ENCODE data around the gene DLX6. TPM values are rescaled to one million over a fixed set of nuclear protein-coding genes. Genes with fewer than 3 reads are reported as not detected.
A peak's percentile ranks its signal among the peaks of the same experiment; 100 is the strongest.

DLX6 gene
- total RNA-seq, 1 donor from 2014 or later: 25.5 TPM

DNA sequence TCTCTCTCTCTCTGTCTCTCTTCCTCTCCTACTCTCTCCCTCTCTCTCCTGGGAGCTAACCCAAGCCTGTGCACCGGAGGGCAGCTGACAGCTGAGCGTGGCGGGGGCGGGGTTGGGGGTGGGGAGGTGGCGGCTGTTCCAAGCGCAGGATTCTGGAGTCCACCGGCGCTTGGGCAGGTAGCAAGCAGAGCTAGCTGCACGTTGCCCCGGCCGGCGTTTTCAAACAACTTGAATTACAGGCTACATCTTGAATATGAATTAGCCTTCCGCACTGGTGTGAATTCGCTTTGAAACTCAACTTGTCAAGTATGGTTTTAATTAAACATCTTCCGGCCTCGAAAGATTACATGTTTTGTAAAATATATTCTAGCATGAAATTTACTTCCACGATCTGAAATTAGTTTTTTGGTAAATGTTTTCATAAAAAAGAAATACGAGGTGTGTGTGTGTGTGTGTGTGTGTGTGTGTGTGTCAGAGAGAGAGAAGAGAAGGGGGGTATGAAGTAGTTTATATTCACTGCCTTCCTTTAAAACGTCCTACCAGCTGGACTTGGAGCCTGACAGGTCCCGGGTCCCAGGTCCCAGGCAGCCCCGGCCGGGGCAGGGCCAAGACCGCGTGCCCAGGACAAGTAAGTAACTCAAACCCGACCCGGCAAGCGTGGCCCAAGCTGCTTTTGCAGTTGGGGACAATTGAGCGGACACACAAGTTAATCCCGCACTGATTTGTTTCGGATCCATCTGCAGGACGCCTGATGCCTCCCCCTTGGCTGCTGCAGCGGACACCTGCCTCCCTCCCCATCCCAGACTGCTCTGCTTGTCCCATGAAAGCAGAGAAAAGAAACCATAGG is 9.0 kb upstream of the DLX6 start:
- peaks cover 7% of the 10 kb centered on the region for H3K9me3 Mint-ChIP-seq
- peak overlapping the region; percentile 68 for H3K27ac Mint-ChIP-seq
- H3K27me3 Mint-ChIP-seq: peaks cover 98% of the 10 kb centered on the region
- H3K4me1 Mint-ChIP-seq (ENCODE audit: unreplicated experiment): peaks cover 61% of the 10 kb centered on the region
- H3K4me3 Mint-ChIP-seq: peak overlapping the region; percentile 88
- DNase-seq (ENCODE audit: extremely low spot score, unreplicated experiment): no peak
- TF ChIP-seq, protein P1, sequence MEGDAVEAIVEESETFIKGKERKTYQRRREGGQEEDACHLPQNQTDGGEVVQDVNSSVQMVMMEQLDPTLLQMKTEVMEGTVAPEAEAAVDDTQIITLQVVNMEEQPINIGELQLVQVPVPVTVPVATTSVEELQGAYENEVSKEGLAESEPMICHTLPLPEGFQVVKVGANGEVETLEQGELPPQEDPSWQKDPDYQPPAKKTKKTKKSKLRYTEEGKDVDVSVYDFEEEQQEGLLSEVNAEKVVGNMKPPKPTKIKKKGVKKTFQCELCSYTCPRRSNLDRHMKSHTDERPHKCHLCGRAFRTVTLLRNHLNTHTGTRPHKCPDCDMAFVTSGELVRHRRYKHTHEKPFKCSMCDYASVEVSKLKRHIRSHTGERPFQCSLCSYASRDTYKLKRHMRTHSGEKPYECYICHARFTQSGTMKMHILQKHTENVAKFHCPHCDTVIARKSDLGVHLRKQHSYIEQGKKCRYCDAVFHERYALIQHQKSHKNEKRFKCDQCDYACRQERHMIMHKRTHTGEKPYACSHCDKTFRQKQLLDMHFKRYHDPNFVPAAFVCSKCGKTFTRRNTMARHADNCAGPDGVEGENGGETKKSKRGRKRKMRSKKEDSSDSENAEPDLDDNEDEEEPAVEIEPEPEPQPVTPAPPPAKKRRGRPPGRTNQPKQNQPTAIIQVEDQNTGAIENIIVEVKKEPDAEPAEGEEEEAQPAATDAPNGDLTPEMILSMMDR (conservative IDR thresholded peaks at IDR 0.05): no peak
- H3K36me3 Mint-ChIP-seq: peaks cover 13% of the 10 kb centered on the region

DNA sequence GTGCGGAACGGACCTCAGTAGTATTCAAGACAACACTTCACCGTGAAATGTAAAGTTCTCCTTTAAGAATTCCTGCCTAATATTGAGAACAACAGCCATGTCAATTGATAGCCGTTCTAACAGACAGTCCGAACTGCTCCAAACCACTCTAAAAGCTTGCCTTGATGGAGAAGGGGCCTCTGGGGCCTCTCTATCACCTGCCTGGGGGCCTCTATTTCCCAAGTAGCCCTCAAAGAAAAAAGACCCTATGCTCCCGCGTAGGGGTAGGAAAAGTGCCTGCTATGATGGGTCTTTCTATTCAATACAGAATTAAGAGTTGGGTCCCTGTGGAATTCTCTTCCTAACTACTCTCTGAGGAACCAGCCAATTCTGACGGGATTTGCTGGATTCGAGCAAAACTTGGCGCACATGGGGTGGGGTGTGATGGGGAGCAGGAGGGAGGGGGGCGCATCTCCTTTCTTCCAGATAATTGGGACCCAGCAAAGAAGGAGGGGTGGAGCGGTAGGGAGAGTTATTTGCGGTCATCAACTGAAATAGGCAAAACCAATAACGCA is 8.3 kb upstream of the DLX6 start:
- DNase-seq (ENCODE audit: extremely low spot score, unreplicated experiment): no peak
- Mint-ChIP-seq H3K27me3 (peaks cover 98% of the 10 kb centered on the region), H3K36me3 (peaks cover 13% of the 10 kb centered on the region), H3K4me3 (peak overlapping the region; percentile 88), H3K27ac (peak overlapping the region; percentile 68), H3K4me1 (ENCODE audit: unreplicated experiment) (peaks cover 58% of the 10 kb centered on the region), H3K9me3 (peaks cover 7% of the 10 kb centered on the region)
- TF ChIP-seq, protein P1 (conservative IDR thresholded peaks at IDR 0.05): no peak

DNA sequence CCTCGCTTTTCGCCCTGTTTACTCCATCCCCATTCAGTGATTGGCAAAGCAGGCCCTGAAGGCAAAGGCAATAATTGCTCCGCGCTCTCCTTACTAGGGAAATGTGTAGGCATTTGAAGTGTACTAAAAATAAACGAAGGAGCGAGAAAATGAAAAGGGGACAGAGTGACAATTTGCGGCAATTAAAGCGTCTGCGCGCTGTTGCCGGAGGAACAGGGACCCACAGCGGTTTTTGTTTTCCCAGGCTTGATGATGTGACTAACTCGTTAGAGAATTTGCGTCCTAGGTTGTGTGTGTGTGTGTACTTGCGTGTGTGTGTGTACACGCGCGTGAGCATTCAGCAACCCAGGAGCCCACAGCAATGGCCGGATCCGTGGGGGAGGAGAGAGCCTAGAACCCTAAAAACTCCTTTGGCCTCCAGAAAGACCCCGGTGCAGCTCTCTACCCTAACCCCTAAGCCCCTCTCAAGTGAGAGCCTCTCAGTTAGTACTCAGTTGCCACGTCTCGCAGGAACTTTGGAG is 7.8 kb upstream of the DLX6 start:
- peak overlapping the region; percentile 88 for H3K4me3 Mint-ChIP-seq
- TF ChIP-seq, protein P1 (conservative IDR thresholded peaks at IDR 0.05): no peak
- H3K36me3 Mint-ChIP-seq: peaks cover 13% of the 10 kb centered on the region
- H3K9me3 Mint-ChIP-seq: peaks cover 7% of the 10 kb centered on the region
- H3K4me1 Mint-ChIP-seq (ENCODE audit: unreplicated experiment): peaks cover 56% of the 10 kb centered on the region
- no peak for DNase-seq (ENCODE audit: extremely low spot score, unreplicated experiment)
- peaks cover 98% of the 10 kb centered on the region for H3K27me3 Mint-ChIP-seq
- peak overlapping the region; percentile 68 for H3K27ac Mint-ChIP-seq

DNA sequence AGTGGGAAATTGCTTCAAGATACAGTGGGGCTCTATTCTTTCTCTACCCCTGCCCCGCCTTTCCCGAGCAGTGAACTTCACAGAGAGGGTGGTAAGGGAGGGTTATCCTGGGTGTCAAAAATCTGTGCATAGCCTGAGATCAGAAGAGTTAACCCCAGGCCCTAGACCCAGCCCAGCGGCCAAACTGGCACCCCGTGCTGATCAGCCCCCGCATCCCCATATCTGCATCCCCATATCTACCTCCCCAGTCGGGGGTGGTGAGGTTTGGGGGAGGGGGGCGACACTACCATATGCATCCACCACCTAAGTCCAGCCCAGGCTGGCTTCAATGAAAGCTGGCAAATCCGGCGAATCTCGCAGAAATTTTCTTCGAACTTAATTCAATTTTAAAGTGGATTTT is 7.0 kb upstream of the DLX6 start:
- H3K4me3 Mint-ChIP-seq: peak overlapping the region; percentile 88
- H3K4me1 Mint-ChIP-seq (ENCODE audit: unreplicated experiment): peaks cover 60% of the 10 kb centered on the region
- peaks cover 98% of the 10 kb centered on the region for H3K27me3 Mint-ChIP-seq
- no peak overlapping the region for H3K27ac Mint-ChIP-seq
- DNase-seq (ENCODE audit: extremely low spot score, unreplicated experiment): no peak
- TF ChIP-seq, protein P1 (conservative IDR thresholded peaks at IDR 0.05): no peak
- peaks cover 8% of the 10 kb centered on the region for H3K36me3 Mint-ChIP-seq
- H3K9me3 Mint-ChIP-seq: peaks cover 7% of the 10 kb centered on the region

DNA sequence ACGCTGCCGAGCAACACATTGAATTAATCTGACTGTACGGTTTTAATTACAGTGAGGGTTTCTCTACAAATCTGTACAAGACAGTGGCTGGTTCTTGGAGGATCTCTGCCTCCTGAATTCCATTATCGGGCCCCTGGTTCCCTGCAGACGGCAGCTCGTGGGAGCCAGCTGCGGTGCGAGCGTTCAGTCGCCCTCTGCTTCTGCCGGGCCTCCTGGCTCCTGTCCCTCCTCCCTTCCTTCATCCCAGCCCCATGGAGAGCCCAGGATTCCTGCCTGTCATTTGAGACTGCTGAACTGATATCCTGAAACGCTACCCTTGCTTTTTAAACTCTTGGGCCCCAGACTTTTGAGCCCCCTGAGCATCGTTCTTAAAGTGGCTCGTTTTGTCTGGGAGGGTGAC is 6.6 kb upstream of the DLX6 start:
- TF ChIP-seq, protein P1 (conservative IDR thresholded peaks at IDR 0.05): no peak
- peaks cover 98% of the 10 kb centered on the region for H3K27me3 Mint-ChIP-seq
- peaks cover 6% of the 10 kb centered on the region for H3K36me3 Mint-ChIP-seq
- no peak for DNase-seq (ENCODE audit: extremely low spot score, unreplicated experiment)
- peaks cover 7% of the 10 kb centered on the region for H3K9me3 Mint-ChIP-seq
- H3K4me1 Mint-ChIP-seq (ENCODE audit: unreplicated experiment): peaks cover 61% of the 10 kb centered on the region
- H3K27ac Mint-ChIP-seq: no peak overlapping the region
- peak overlapping the region; percentile 88 for H3K4me3 Mint-ChIP-seq
